Spleen (tissue), 11 donors: Measurements from ENCODE around the gene HSPB6. TPM values are rescaled to one million over a fixed set of nuclear protein-coding genes. Genes with fewer than 3 reads are reported as not detected.
A peak's percentile ranks its signal among the peaks of the same experiment; 100 is the strongest.

ENCODE experiments used
- DNase-seq: peaks from one replicate; pipeline ENCODE4 v3.0.0-alpha.2; 2020
- H3K27ac ChIP-seq, 8 donors: fragments of 200-600 bp; sonication (generic) in 7 of 8; 1 replicate in 4 of 8; 2 replicates in 4 of 8; pipeline versions ENCODE4 v1.5.0 to v1.8.0; 2016 to 2021; ENCODE audit warnings: inconsistent platforms in 4 of 8, mild to moderate bottlenecking in 4 of 8, moderate library complexity in 1 of 8
- H3K27me3 ChIP-seq, 7 donors: fragments of 200-600 bp; sonication (generic) in 6 of 7; replicated peaks in 1 of 7; 1 replicate in 4 of 7; 2 replicates in 3 of 7; pipeline versions ENCODE4 v1.5.0 to v1.8.0; 2016 to 2021; ENCODE audit warnings: inconsistent platforms in 3 of 7, mild to moderate bottlenecking in 1 of 7
- H3K36me3 ChIP-seq, 6 donors: fragments of 200-600 bp; sonication (generic) in 5 of 6; 1 replicate in 4 of 6; 2 replicates in 2 of 6; pipeline versions ENCODE4 v1.5.0 to v1.8.0; 2016 to 2021; ENCODE audit warnings: inconsistent platforms in 2 of 6
- H3K4me1 ChIP-seq, 6 donors: fragments of 200-600 bp; sonication (generic) in 5 of 6; 1 replicate in 3 of 6; 2 replicates in 3 of 6; pipeline versions ENCODE4 v1.5.0 to v1.8.0; 2016 to 2021; ENCODE audit warnings: inconsistent platforms in 3 of 6
- H3K4me3 ChIP-seq, 8 donors: fragments of 200-600 bp; sonication (generic) in 7 of 8; 1 replicate in 4 of 8; 2 replicates in 4 of 8; pipeline versions ENCODE4 v1.5.0 to v1.8.0; 2016 to 2021; ENCODE audit warnings: inconsistent platforms in 4 of 8, mild to moderate bottlenecking in 4 of 8, moderate library complexity in 2 of 8
- H3K9me3 ChIP-seq, 8 donors: fragments of 200-600 bp; sonication (generic) in 7 of 8; 1 replicate in 4 of 8; 2 replicates in 4 of 8; pipeline versions ENCODE4 v1.5.0 to v1.8.0; 2016 to 2021; ENCODE audit warnings: inconsistent platforms in 4 of 8
- CTCF ChIP-seq, 11 experiments: fragments of 200-600 bp in 7 of 11; fragments of 450-650 bp in 4 of 11; sonication (generic) in 4 of 11; IDR thresholded peaks in 8 of 11; conservative IDR thresholded peaks in 3 of 11; 1 replicate in 7 of 11; 2 replicates in 4 of 11; pipeline versions ENCODE4 v1.4.0 to v1.8.0; 2016 to 2021; ENCODE audit warnings: antibody characterized with exemption in 11 of 11, inconsistent platforms in 4 of 11, mild to moderate bottlenecking in 1 of 11
- POLR2A ChIP-seq, 3 donors: fragments of 450-650 bp; IDR thresholded peaks; one replicate each; pipeline ENCODE4 v1.5.1; 2017; ENCODE audit warnings: antibody characterized with exemption in 3 of 3, mild to moderate bottlenecking in 1 of 3
- POLR2AphosphoS5 ChIP-seq, 3 donors: sonication (generic); formaldehyde crosslinking; IDR thresholded peaks; one replicate each; pipeline ENCODE4 v1.5.1; 2017; ENCODE audit warnings: antibody characterized with exemption in 3 of 3
- WGBS, 5 donors: extraction: QIAGEN DNeasy Blood & Tissue Kit in 3 of 5; methylation state at CpG; one replicate each; pipeline versions ENCODE4 v1.1.5 to v1.1.7; 2013 to 2018; 5-methylcytosine and 5-hydroxymethylcytosine counted together
- intact Hi-C: fragments of 100-400 bp; cut with DNase I; formaldehyde crosslinking; loops from one replicate; pipeline ENCODE4 v1.15.0; 2023; ENCODE audit warnings: low total_unique reads
- polyA plus RNA-seq, 3 donors: library from polyadenylated mRNA; stranded (reverse); fragments of 200-250 nt; gene quantifications; one replicate each; pipeline ENCODE4 v1.2.1, GENCODE V29; 2013
- total RNA-seq, 7 donors: library from RNA; depleted of rRNA in 3 of 7; stranded (reverse); fragments of >200 nt in 3 of 7; fragmentation: NEBNext Ultra II Directional in 4 of 7; extraction: Animal tissue kit (Norgen Biotek cat#: 25700) in 4 of 7; gene quantifications; one replicate each; pipeline versions ENCODE4 v1.1.0 to v1.2.1, GENCODE V29; 2016 to 2021
- donor health status: healthy with polysubstance abuse.
- donor health status: DM: no; HTN: no; CAD: no; lungs with moderate emphysema.
- donor health status: DM: no; HTN: no; CAD: no.
- donor health status: Bipolar disorder and iron deficiency.
- donor health status: healthy.
- donor health status: DM: no; HTN: no; CAD: no.
- donor health status: DM: yes; HTN: yes; CAD: no.

Gene HSPB6
- total and polyA plus RNA-seq, 10 donors = 2.1 to 11.0 (median 4.4) TPM

- 58 to 70% (median 67%) methylated on average over 13 of the region's 13 CpGs for WGBS, 5 donors
- Histone ChIP-seq H3K4me3 (peak overlapping the region; percentile 89 to 100 (median 98)), H3K9me3 (no peaks in the 10 kb centered on the region), H3K4me1 (peaks cover 4 to 22% (median 18%) of the 10 kb centered on the region in 6 donors), H3K27ac (peak overlapping the region in 2 of 8 donors; percentile 78 to 85), H3K27me3 (no peaks in the 10 kb centered on the region), H3K36me3 (peaks cover 0 to 35% (median 12%) of the 10 kb centered on the region in 6 donors)
- intact Hi-C loops = no loop called here
- no peak for TF ChIP-seq CTCF (IDR thresholded peaks at IDR 0.05 in 8 of 11, conservative IDR thresholded peaks at IDR 0.05 in 3 of 11)
- no peak for TF ChIP-seq POLR2A (IDR thresholded peaks at IDR 0.05)
- no peak for TF ChIP-seq POLR2AphosphoS5 (IDR thresholded peaks at IDR 0.05)
- no peak for DNase-seq
Observed at GRCh38 chr19:35776102-35776788, 19.4 kb upstream of the HSPB6 start.

- Histone ChIP-seq H3K9me3 (no peaks in the 10 kb centered on the region), H3K27me3 (no peaks in the 10 kb centered on the region), H3K4me3 (peak within 1 kb of the TSS; percentile 89 to 100 (median 98)), H3K27ac (peak within 1 kb of the TSS in 5 of 8 donors; percentile 51 to 85 (median 77)), H3K4me1 (peaks cover 4 to 22% (median 18%) of the 10 kb centered on the region in 6 donors), H3K36me3 (peaks cover 0 to 28% (median 7%) of the 10 kb centered on the region in 6 donors)
- WGBS, 5 donors = 0 to 1% (median 1%) methylated on average over 54 to 82 of the region's 82 CpGs
- TF ChIP-seq POLR2A (IDR thresholded peaks at IDR 0.05) (no peak), POLR2AphosphoS5 (IDR thresholded peaks at IDR 0.05) (peak; percentile 8 to 66 (median 50)), CTCF (IDR thresholded peaks at IDR 0.05 in 8 of 11, conservative IDR thresholded peaks at IDR 0.05 in 3 of 11) (peak in 5 of 11 experiments; percentile 7 to 39 (median 13))
- intact Hi-C loops = no loop called here
- DNase-seq = peak; percentile 99
Observed at GRCh38 chr19:35775298-35776101, 18.7 kb upstream of the HSPB6 start, which contains the start of gene ARHGAP33. Gene ARHGAP33 (plus strand): TSS chr19:35775564. CDS start chr19:35775659, 95 bp downstream.

GRCh38 chr19:35775046-35775297 lies 18.1 kb upstream of the HSPB6 start:
- DNase-seq = no peak
- no peak for TF ChIP-seq CTCF (IDR thresholded peaks at IDR 0.05 in 8 of 11, conservative IDR thresholded peaks at IDR 0.05 in 3 of 11)
- TF ChIP-seq POLR2AphosphoS5 (IDR thresholded peaks at IDR 0.05) = no peak
- TF ChIP-seq POLR2A (IDR thresholded peaks at IDR 0.05) = no peak
- peaks cover 4 to 22% (median 18%) of the 10 kb centered on the region in 6 donors for H3K4me1 ChIP-seq
- H3K36me3 ChIP-seq = peaks cover 0 to 23% (median 2%) of the 10 kb centered on the region in 6 donors
- H3K9me3 ChIP-seq = no peaks in the 10 kb centered on the region
- no peaks in the 10 kb centered on the region for H3K27me3 ChIP-seq
- H3K27ac ChIP-seq = peak overlapping the region in 2 of 8 donors; percentile 78 to 85
- 11 to 40% (median 28%) methylated on average over 9 of the region's 9 CpGs for WGBS, 5 donors
- intact Hi-C loops = no loop called here
- H3K4me3 ChIP-seq = peak overlapping the region; percentile 89 to 100 (median 98)
